HepG2 (cell line): Measurements from ENCODE around the gene RIPOR3. TPM values are rescaled to one million over a fixed set of nuclear protein-coding genes. Genes with fewer than 3 reads are reported as not detected.

Experiments
- ATAC-seq: fragments of 200-7000 bp; cut with Tn5 transposase; 3 replicates; pipeline ENCODE4 v1.9.1; 2020; ENCODE audit warnings: mild to moderate bottlenecking, moderate library complexity
- BruUV-seq: library from RNA; stranded (reverse); fragments of 400-500 nt; replicated peaks from 2 replicates; lab custom pipeline; 2021; lab: Mats Ljungman, UMichigan
- CTCF ChIA-PET: fragments of 300-600 bp; formaldehyde crosslinking; extraction: SDS; loops from one replicate; lab custom pipeline; 2021; ENCODE audit warnings: low total read pairs, inconsistent platforms, low intra/inter-chr PET ratio; lab: Yijun Ruan, JAX
- POLR2A ChIA-PET: fragments of 350-600 bp; sonication (Branson Sonifier 250); formaldehyde crosslinking; loops from one replicate; lab custom pipeline; 2020; ENCODE audit warnings: antibody characterized with exemption, inconsistent platforms; lab: Yijun Ruan, JAX
- DNase-seq: peaks from one replicate; pipeline ENCODE4 v3.0.0-alpha.2; 2015; ENCODE audit warnings: low spot score
- FAIRE-seq: peaks from 3 replicates; lab custom pipeline; 2011; peaks lifted over from hg19 to GRCh38; lab: Jason Lieb, UNC
- H2AFZ ChIP-seq: one replicate; pipeline ENCODE4 v1.6.1; 2011; ENCODE audit warnings: low read length, inconsistent platforms
- H3K27ac ChIP-seq: fragments of 300-600 bp; 3 replicates; pipeline ENCODE4 v1.8.0; 2011; ENCODE audit warnings: mixed run types, mild to moderate bottlenecking, mixed read lengths, low read length, inconsistent platforms; ENCODE audit not compliant: insufficient read depth; ENCODE audit errors: extremely low read length
- H3K27me3 ChIP-seq, 2 experiments: fragments of 200-600 bp in 1 of 2; 2 replicates in 1 of 2; 3 replicates in 1 of 2; pipeline versions ENCODE4 v1.6.0 to v1.8.0; 2011; ENCODE audit warnings: low read length in 2 of 2, mild to moderate bottlenecking in 2 of 2, moderate library complexity in 2 of 2, inconsistent platforms in 1 of 2; ENCODE audit not compliant: insufficient read depth in 2 of 2, control insufficient read depth in 1 of 2
- H3K36me3 ChIP-seq, 2 experiments: fragments of 200-600 bp in 1 of 2; replicated peaks in 1 of 2; 2 replicates in 1 of 2; 3 replicates in 1 of 2; pipeline versions ENCODE4 v1.5.1 to v1.8.0; 2011; ENCODE audit warnings: low read length in 2 of 2, inconsistent platforms in 1 of 2; ENCODE audit not compliant: insufficient read depth in 2 of 2, control insufficient read depth in 1 of 2
- H3K4me1 ChIP-seq: 2 replicates; pipeline ENCODE4 v1.5.1; 2012; ENCODE audit warnings: low read length, inconsistent platforms; ENCODE audit not compliant: insufficient read depth
- H3K4me2 ChIP-seq: 2 replicates; pipeline ENCODE4 v1.6.0; 2011; ENCODE audit warnings: low read depth, low read length, inconsistent platforms
- H3K4me3 ChIP-seq, 3 experiments: fragments of 200-600 bp in 1 of 3; sonication (generic), shearing (Covaris generic) in 1 of 3; replicated peaks in 1 of 3; 2 replicates each; pipeline ENCODE4 v1.5.1; 2011 to 2016; ENCODE audit warnings: low read length in 3 of 3, inconsistent platforms in 2 of 3, low read depth in 2 of 3, mild to moderate bottlenecking in 2 of 3, control low read depth in 1 of 3, mixed read lengths in 1 of 3; ENCODE audit not compliant: insufficient read depth in 1 of 3
- H3K79me2 ChIP-seq: one replicate; pipeline ENCODE4 v1.6.1; 2011; ENCODE audit warnings: low read length, inconsistent platforms; ENCODE audit not compliant: insufficient read depth
- H3K9ac ChIP-seq: 2 replicates; pipeline ENCODE4 v1.6.0; 2011; ENCODE audit warnings: mild to moderate bottlenecking, low read depth, low read length, inconsistent platforms; ENCODE audit not compliant: insufficient read depth
- H3K9me3 ChIP-seq: 2 replicates; pipeline ENCODE4 v1.5.1; 2012; ENCODE audit warnings: mild to moderate bottlenecking, low read length
- H4K20me1 ChIP-seq: 2 replicates; pipeline ENCODE4 v1.6.0; 2011; ENCODE audit warnings: inconsistent platforms, mild to moderate bottlenecking, low read length, moderate library complexity; ENCODE audit not compliant: insufficient read depth
- ATF7 ChIP-seq, 2 experiments: fragments of 450-650 bp in 1 of 2; sonication (generic) in 1 of 2; formaldehyde crosslinking in 1 of 2; IDR thresholded peaks; 2 replicates each; pipeline versions ENCODE4 v1.4.0 to v1.6.1; 2016 to 2020; ENCODE audit warnings: antibody characterized with exemption in 1 of 2, mild to moderate bottlenecking in 1 of 2, missing genetic modification reagents in 1 of 2
- HMGA1 ChIP-seq: sonication (generic); formaldehyde crosslinking; conservative IDR thresholded peaks from 2 replicates; pipeline ENCODE4 v1.4.0; 2020; ENCODE audit warnings: missing genetic modification reagents
- MAFF ChIP-seq: IDR thresholded peaks from 2 replicates; pipeline ENCODE4 v1.6.1; 2011; ENCODE audit warnings: low read depth, low read length, improper control_type of control experiment
- NFKB2 ChIP-seq: sonication (generic); formaldehyde crosslinking; IDR thresholded peaks from 2 replicates; pipeline ENCODE4 v1.4.0; 2020; ENCODE audit warnings: missing genetic modification reagents, borderline replicate concordance
- NONO ChIP-seq, 2 experiments: fragments of 450-650 bp in 1 of 2; sonication (generic) in 1 of 2; formaldehyde crosslinking in 1 of 2; IDR thresholded peaks in 1 of 2; conservative IDR thresholded peaks in 1 of 2; 2 replicates each; pipeline versions ENCODE4 v1.6.1 to v1.8.0; 2017 to 2022; ENCODE audit warnings: mild to moderate bottlenecking in 1 of 2, missing genetic modification reagents in 1 of 2, moderate library complexity in 1 of 2
- RBM22 ChIP-seq: fragments of 200-400 bp; formaldehyde crosslinking; optimal IDR thresholded peaks from 2 replicates; pipeline ENCODE3; 2017; ENCODE audit warnings: mild to moderate bottlenecking, low read length, moderate library complexity
- SOX5 ChIP-seq: IDR thresholded peaks from 2 replicates; pipeline ENCODE4 v1.6.1; 2016; ENCODE audit warnings: borderline replicate concordance
- ZBTB4 ChIP-seq: sonication (generic); formaldehyde crosslinking; IDR thresholded peaks from 2 replicates; pipeline ENCODE4 v1.4.0; 2020; ENCODE audit warnings: missing genetic modification reagents, mild to moderate bottlenecking, borderline replicate concordance
- ZFP37 ChIP-seq: sonication (generic); formaldehyde crosslinking; IDR thresholded peaks from 2 replicates; pipeline ENCODE4 v1.4.0; 2020; ENCODE audit warnings: missing genetic modification reagents, borderline replicate concordance
- ZNF710 ChIP-seq: sonication (generic); formaldehyde crosslinking; IDR thresholded peaks from 2 replicates; pipeline ENCODE4 v1.5.0; 2020; ENCODE audit warnings: mild to moderate bottlenecking, missing genetic modification reagents, borderline replicate concordance
- ZNF883 ChIP-seq: sonication (generic); formaldehyde crosslinking; IDR thresholded peaks from 2 replicates; pipeline ENCODE4 v1.5.1; 2020; ENCODE audit warnings: mild to moderate bottlenecking, missing genetic modification reagents; ENCODE audit errors: not compliant biosample characterization
- WGBS: methylation state at CpG from one replicate; pipeline ENCODE4 v1.1.6; 2017; ENCODE audit warnings: low lambda C conversion rate; 5-methylcytosine and 5-hydroxymethylcytosine counted together
- in situ Hi-C: cut with HindIII; loops from 2 replicates; pipeline ENCODE4 v1.10.0; 2017; ENCODE audit warnings: low pct_unique_long_range_greater_than_20kb; ENCODE audit not compliant: extremely low pct_ligation_motif_present
- intact Hi-C: fragments of 100-400 bp; cut with micrococcal nuclease; formaldehyde crosslinking; loops from one replicate; pipeline ENCODE4 v1.10.0; 2022; ENCODE audit not compliant: unreplicated experiment
- polyA plus RNA-seq, 8 experiments: library from polyadenylated mRNA; depleted of rRNA in 3 of 8; stranded (reverse) in 7 of 8; unstranded in 1 of 8; fragments of >200 nt; fragmentation: Illumina TruSeq in 4 of 8; extraction: Trizol in 4 of 8; gene quantifications; 2 replicates each; pipeline versions ENCODE4 v1.2.1 to v1.2.3, GENCODE V29; 2011 to 2016; ENCODE audit warnings: low read depth in 4 of 8, missing spikeins in 1 of 8, mixed read lengths in 1 of 8; ENCODE audit not compliant: insufficient read depth in 1 of 8
- total RNA-seq, 5 experiments: library from RNA; depleted of rRNA; stranded (reverse); fragments of >200 nt; fragmentation: Illumina TruSeq; extraction: Trizol; gene quantifications; 2 replicates each; pipeline ENCODE4 v1.2.3, GENCODE V29; 2016; ENCODE audit warnings: low read depth in 1 of 5
- TF ChIP-seq, protein P1 (sequence below): sonication (generic); formaldehyde crosslinking; IDR thresholded peaks from 2 replicates; pipeline ENCODE4 v1.8.1; 2023; ENCODE audit warnings: missing genetic modification reagents, inconsistent platforms, borderline replicate concordance

The RIPOR3 gene
- total and polyA plus RNA-seq, 2 of the 13 experiments (the other 11 are each of a cell fraction or from before 2014, with no cell fraction given): 0.18 TPM; not detected in 1

DNA sequence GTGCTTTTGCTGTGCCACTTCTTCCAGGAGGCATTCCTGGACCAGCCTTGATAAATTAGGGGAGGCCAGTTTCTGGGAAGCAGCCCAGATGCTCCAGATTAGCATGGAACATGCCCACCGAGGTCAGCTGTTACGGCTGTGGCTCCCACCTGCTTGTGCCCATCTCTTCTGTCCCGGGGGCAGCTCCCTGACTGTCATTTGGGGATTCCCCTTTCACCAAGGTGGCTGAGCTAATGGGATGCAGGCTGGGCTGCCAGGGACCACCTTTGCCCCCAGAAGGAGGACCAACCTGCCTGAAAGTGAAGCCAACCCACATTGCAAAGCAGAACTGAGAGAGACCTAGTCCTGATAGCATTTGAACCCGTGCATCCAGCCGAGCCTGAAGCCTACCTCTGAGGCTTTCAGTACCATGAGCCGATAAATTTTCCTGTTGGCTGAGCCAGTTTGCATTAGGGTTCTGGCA lies 95.9 kb downstream of the RIPOR3 start (continued):
- TF ChIP-seq MAFF (no peak), SOX5 (CRISPR knock-in tag) (no peak)

DNA sequence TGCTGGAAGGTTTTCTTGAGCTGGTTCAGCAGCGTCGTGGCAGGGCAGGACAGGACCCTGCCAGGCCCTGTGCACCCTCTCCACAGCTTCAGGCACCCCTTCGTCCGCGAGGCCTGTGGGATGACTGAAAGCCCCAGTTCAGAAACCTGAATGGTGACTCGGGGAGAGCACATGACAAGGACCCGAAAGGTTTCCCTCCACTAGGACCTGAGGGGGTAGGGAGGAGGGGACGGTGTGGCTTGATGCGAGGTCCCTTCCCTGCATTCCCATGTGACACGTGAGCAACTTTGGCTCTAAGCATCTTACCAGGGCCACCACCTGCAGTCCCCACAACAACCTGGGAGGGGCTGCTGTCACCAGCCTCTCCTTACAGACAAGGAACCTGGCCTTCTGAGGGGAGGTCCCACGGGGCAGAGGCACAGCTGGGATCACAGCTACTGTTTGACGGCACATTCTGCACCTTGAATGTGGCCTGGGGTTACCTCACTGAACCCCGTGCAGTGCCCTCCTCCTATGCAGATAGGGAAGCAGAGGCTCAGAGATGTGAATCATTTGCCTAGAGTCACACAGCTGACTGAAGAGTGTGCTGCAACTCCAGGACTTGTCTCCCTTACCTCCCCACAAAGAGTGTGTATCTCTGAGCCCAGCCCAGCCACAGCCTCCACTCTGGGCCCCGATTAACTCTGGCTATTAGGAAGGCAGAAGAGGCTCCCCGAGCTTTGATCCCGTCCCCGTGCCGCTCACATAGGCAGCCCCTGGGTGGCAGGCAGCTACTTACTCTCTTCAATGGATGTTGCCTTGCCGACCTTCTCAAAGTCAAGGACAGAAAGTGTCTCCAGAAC lies 96.5 kb downstream of the RIPOR3 start:
- no peak for FAIRE-seq
- Histone ChIP-seq H3K9me3 (no peaks in the 10 kb centered on the region), H2AFZ (no peak overlapping the region), H3K36me3 (no peaks in the 10 kb centered on the region), H3K4me3 (no peak overlapping the region), H3K9ac (no peak overlapping the region), H4K20me1 (no peaks in the 10 kb centered on the region), H3K79me2 (no peaks in the 10 kb centered on the region), H3K27me3 (peaks cover 14 to 42% of the 10 kb centered on the region in 2 experiments; a peak in 3 of 5 replicates), H3K27ac (no peak overlapping the region), H3K4me1 (peaks cover 38% of the 10 kb centered on the region), H3K4me2 (no peak overlapping the region)
- ChIA-PET POLR2A (interaction anchor here (0.6 to 1.3 kb wide), 2 partner anchors 9 to 404 kb away, joined by 3 to 5 read pairs; partner anchors contain the start of gene CEBPB), CTCF (no interaction called here)
- DNase-seq: no peak
- no TSS peak for BruUV-seq
- ATAC-seq: peak; percentile 24
- WGBS: 25% methylated on average over 19 of the region's 19 CpGs
- in situ Hi-C loops: no loop called here
- intact Hi-C loops: no loop called here
- no peak for TF ChIP-seq ZBTB4
- TF ChIP-seq NONO (IDR thresholded peaks at IDR 0.05): no peak
- no peak for TF ChIP-seq NONO (CRISPR knock-in tag; conservative IDR thresholded peaks at IDR 0.05)
- peak; percentile 52 for TF ChIP-seq ZNF883 (CRISPR knock-in tag)
- TF ChIP-seq NFKB2: 0 out of 2 replicates have a peak, but pooled peaks have one; percentile 41
- TF ChIP-seq ATF7 (IDR thresholded peaks at IDR 0.05): no peak
- no peak for TF ChIP-seq ATF7 (CRISPR knock-in tag; IDR thresholded peaks at IDR 0.05)
- no peak for TF ChIP-seq ZFP37 (CRISPR knock-in tag)
- no peak for TF ChIP-seq RBM22
- TF ChIP-seq ZNF710: no peak
- no peak for TF ChIP-seq HMGA1 (CRISPR knock-in tag)
- TF ChIP-seq, protein P1, sequence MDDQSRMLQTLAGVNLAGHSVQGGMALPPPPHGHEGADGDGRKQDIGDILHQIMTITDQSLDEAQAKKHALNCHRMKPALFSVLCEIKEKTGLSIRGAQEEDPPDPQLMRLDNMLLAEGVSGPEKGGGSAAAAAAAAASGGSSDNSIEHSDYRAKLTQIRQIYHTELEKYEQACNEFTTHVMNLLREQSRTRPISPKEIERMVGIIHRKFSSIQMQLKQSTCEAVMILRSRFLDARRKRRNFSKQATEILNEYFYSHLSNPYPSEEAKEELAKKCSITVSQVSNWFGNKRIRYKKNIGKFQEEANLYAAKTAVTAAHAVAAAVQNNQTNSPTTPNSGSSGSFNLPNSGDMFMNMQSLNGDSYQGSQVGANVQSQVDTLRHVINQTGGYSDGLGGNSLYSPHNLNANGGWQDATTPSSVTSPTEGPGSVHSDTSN (CRISPR knock-in tag): no peak
